ENCODE results near the gene LINS1.
"Not testable (repeated sequence)": the region's sequence is repeated elsewhere in the genome, so short reads cannot be mapped to it uniquely, and the experiment has no call there.

LINS1 gene

GRCh38 chr15:100591163-100591562 lies 10.8 kb downstream of the LINS1 start:
- H3K27me3 ChIP-seq (ENCODE audit: control insufficient read depth in 1 of 2, insufficient read depth in 2 of 2, low read length in 2 of 2); H3K4me3 ChIP-seq (ENCODE audit: low read depth in 1 of 2, low read length in 2 of 2); H3K27ac ChIP-seq (ENCODE audit: low read depth, low read length); H3K36me3 ChIP-seq (ENCODE audit: control insufficient read depth in 1 of 2, insufficient read depth in 2 of 2, low read length in 2 of 2); H3K4me1 ChIP-seq (ENCODE audit: control insufficient read depth in 1 of 2, insufficient read depth in 2 of 2, low read length in 2 of 2); H3K9ac ChIP-seq (ENCODE audit: low read depth in 1 of 2, low read length in 2 of 2): not testable (repeated sequence)
- H3K9me3 ChIP-seq (ENCODE audit: control insufficient read depth in 1 of 2, low read length in 2 of 2): peaks cover 9 to 16% of the 10 kb centered on the region in 2 donors

GRCh38 chr15:100588638-100589242 lies 13.2 kb downstream of the LINS1 start:
- no peaks in the 10 kb centered on the region for H3K36me3 ChIP-seq (ENCODE audit: control insufficient read depth in 1 of 2, insufficient read depth in 2 of 2, low read length in 2 of 2)
- peaks cover 9 to 16% of the 10 kb centered on the region in 2 donors for H3K9me3 ChIP-seq (ENCODE audit: control insufficient read depth in 1 of 2, low read length in 2 of 2)
- no peak overlapping the region for H3K9ac ChIP-seq (ENCODE audit: low read depth in 1 of 2, low read length in 2 of 2)
- H3K27me3 ChIP-seq (ENCODE audit: control insufficient read depth in 1 of 2, insufficient read depth in 2 of 2, low read length in 2 of 2): no peaks in the 10 kb centered on the region
- no peak overlapping the region for H3K27ac ChIP-seq (ENCODE audit: low read depth, low read length)
- H3K4me1 ChIP-seq (ENCODE audit: control insufficient read depth in 1 of 2, insufficient read depth in 2 of 2, low read length in 2 of 2): no peaks in the 10 kb centered on the region
- no peak overlapping the region for H3K4me3 ChIP-seq (ENCODE audit: low read depth in 1 of 2, low read length in 2 of 2)

GRCh38 chr15:100580414-100580813 lies 21.6 kb downstream of the LINS1 start:
- Histone ChIP-seq H3K9ac (ENCODE audit: low read depth in 1 of 2, low read length in 2 of 2) (no peak overlapping the region), H3K9me3 (ENCODE audit: control insufficient read depth in 1 of 2, low read length in 2 of 2) (no peaks in the 10 kb centered on the region), H3K4me3 (ENCODE audit: low read depth in 1 of 2, low read length in 2 of 2) (no peak overlapping the region), H3K36me3 (ENCODE audit: control insufficient read depth in 1 of 2, insufficient read depth in 2 of 2, low read length in 2 of 2) (no peaks in the 10 kb centered on the region), H3K4me1 (ENCODE audit: control insufficient read depth in 1 of 2, insufficient read depth in 2 of 2, low read length in 2 of 2) (no peaks in the 10 kb centered on the region), H3K27ac (ENCODE audit: low read depth, low read length) (no peak overlapping the region), H3K27me3 (ENCODE audit: control insufficient read depth in 1 of 2, insufficient read depth in 2 of 2, low read length in 2 of 2) (no peaks in the 10 kb centered on the region)

GRCh38 chr15:100573526-100573925 lies 28.5 kb downstream of the LINS1 start:
- Histone ChIP-seq H3K4me3 (ENCODE audit: low read depth in 1 of 2, low read length in 2 of 2) (no peak overlapping the region), H3K9ac (ENCODE audit: low read depth in 1 of 2, low read length in 2 of 2) (no peak overlapping the region), H3K9me3 (ENCODE audit: control insufficient read depth in 1 of 2, low read length in 2 of 2) (no peaks in the 10 kb centered on the region), H3K36me3 (ENCODE audit: control insufficient read depth in 1 of 2, insufficient read depth in 2 of 2, low read length in 2 of 2) (peaks cover 17 to 28% of the 10 kb centered on the region in 2 donors), H3K27me3 (ENCODE audit: control insufficient read depth in 1 of 2, insufficient read depth in 2 of 2, low read length in 2 of 2) (no peaks in the 10 kb centered on the region), H3K27ac (ENCODE audit: low read depth, low read length) (no peak overlapping the region), H3K4me1 (ENCODE audit: control insufficient read depth in 1 of 2, insufficient read depth in 2 of 2, low read length in 2 of 2) (no peaks in the 10 kb centered on the region)

DNA sequence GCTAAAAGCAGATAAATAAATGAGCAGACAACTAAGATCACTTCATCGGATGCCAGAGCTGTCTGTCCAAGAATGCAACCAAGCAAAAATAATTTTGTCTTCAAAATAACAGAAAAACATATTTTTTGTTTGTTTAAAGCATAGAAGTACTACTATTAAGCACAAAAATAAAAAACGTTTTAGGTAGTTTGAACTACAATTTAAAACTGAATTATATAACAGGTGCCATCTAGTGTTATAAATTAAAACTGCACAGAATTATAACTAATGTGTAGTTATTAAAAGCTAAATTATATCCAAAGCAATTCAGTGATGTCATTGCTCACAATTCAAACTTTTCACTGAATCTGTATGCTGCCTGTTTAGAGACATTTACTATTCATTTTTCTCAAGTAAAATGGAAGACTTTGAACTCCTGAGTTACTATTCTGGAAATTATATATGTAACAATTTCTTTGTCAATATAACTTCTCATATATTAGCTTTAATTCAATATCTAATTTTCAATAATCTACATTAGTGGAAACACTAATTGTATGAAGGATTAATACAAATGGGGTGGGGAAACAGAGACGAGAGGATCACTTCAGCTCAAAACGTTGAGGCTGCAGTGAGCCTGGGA lies 29.5 kb downstream of the LINS1 start:
- H3K36me3 ChIP-seq (ENCODE audit: control insufficient read depth in 1 of 2, insufficient read depth in 2 of 2, low read length in 2 of 2): peaks cover 17 to 30% of the 10 kb centered on the region in 2 donors

DNA sequence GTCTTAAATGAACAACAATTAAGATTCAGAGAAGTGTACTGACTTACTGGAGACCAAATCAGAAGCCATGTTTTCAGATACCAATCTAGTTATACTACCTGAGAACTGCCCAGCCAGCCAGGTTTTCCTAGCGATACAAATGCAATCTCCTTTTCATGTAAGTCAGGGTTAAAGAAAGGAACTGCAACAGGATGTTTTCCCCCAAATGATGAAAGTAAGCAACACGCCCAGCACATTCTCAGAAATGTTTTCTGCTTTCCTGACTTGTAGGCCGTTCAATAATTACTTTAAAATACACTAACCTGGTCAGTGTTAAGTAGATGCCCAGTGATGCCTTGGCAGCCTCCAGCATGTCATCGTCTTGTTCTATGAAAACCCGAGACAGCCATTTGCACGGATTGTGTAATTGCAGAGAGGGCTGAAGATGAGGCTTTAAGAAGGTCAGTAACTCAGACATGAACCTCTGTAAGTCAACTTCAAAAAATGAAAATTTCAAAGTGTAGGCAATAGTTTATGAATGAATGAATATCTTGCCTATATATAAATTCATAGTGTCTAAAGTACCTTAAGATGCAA lies 30.3 kb downstream of the LINS1 start:
- no peak overlapping the region for H3K27ac ChIP-seq (ENCODE audit: low read depth, low read length)
- H3K9me3 ChIP-seq (ENCODE audit: control insufficient read depth in 1 of 2, low read length in 2 of 2): no peaks in the 10 kb centered on the region
- no peak overlapping the region for H3K9ac ChIP-seq (ENCODE audit: low read depth in 1 of 2, low read length in 2 of 2)
- peaks cover 17 to 30% of the 10 kb centered on the region in 2 donors for H3K36me3 ChIP-seq (ENCODE audit: control insufficient read depth in 1 of 2, insufficient read depth in 2 of 2, low read length in 2 of 2)
- H3K27me3 ChIP-seq (ENCODE audit: control insufficient read depth in 1 of 2, insufficient read depth in 2 of 2, low read length in 2 of 2): no peaks in the 10 kb centered on the region
- H3K4me1 ChIP-seq (ENCODE audit: control insufficient read depth in 1 of 2, insufficient read depth in 2 of 2, low read length in 2 of 2): no peaks in the 10 kb centered on the region
- H3K4me3 ChIP-seq (ENCODE audit: low read depth in 1 of 2, low read length in 2 of 2): no peak overlapping the region

More for the DNA sequence above, 29.5 kb downstream of the LINS1 start:
- Histone ChIP-seq H3K4me1 (ENCODE audit: control insufficient read depth in 1 of 2, insufficient read depth in 2 of 2, low read length in 2 of 2) (no peaks in the 10 kb centered on the region), H3K27ac (ENCODE audit: low read depth, low read length) (no peak overlapping the region), H3K4me3 (ENCODE audit: low read depth in 1 of 2, low read length in 2 of 2) (no peak overlapping the region), H3K27me3 (ENCODE audit: control insufficient read depth in 1 of 2, insufficient read depth in 2 of 2, low read length in 2 of 2) (no peaks in the 10 kb centered on the region), H3K9me3 (ENCODE audit: control insufficient read depth in 1 of 2, low read length in 2 of 2) (no peaks in the 10 kb centered on the region), H3K9ac (ENCODE audit: low read depth in 1 of 2, low read length in 2 of 2) (no peak overlapping the region)

GRCh38 chr15:100570735-100571313 lies 31.2 kb downstream of the LINS1 start:
- no peak overlapping the region for H3K9ac ChIP-seq (ENCODE audit: low read depth in 1 of 2, low read length in 2 of 2)
- no peaks in the 10 kb centered on the region for H3K9me3 ChIP-seq (ENCODE audit: control insufficient read depth in 1 of 2, low read length in 2 of 2)
- peaks cover 17 to 30% of the 10 kb centered on the region in 2 donors for H3K36me3 ChIP-seq (ENCODE audit: control insufficient read depth in 1 of 2, insufficient read depth in 2 of 2, low read length in 2 of 2)
- H3K27ac ChIP-seq (ENCODE audit: low read depth, low read length): no peak overlapping the region
- H3K27me3 ChIP-seq (ENCODE audit: control insufficient read depth in 1 of 2, insufficient read depth in 2 of 2, low read length in 2 of 2): no peaks in the 10 kb centered on the region
- no peak overlapping the region for H3K4me3 ChIP-seq (ENCODE audit: low read depth in 1 of 2, low read length in 2 of 2)
- H3K4me1 ChIP-seq (ENCODE audit: control insufficient read depth in 1 of 2, insufficient read depth in 2 of 2, low read length in 2 of 2): no peaks in the 10 kb centered on the region

DNA sequence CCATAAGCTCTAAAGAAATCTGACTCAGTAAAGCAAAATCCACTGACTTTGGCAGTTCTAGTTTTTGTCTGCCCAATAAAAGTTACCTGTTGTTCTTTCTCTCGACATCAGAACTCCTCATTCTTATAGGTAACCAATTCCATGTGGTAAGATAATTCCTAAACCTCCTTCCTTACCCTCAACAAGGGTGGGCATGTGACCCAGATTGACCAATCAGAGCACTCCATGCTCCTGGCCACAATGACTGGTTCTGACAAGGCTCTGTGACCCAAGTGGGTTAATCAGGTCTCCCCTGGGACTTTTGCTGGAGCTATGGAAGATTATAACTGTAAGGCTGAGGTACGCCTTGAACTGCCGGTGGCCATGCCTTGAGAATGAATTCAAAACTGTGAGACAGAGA lies 31.7 kb downstream of the LINS1 start:
- Histone ChIP-seq H3K9me3 (ENCODE audit: control insufficient read depth in 1 of 2, low read length in 2 of 2) (no peaks in the 10 kb centered on the region), H3K4me3 (ENCODE audit: low read depth in 1 of 2, low read length in 2 of 2) (no peak overlapping the region), H3K27ac (ENCODE audit: low read depth, low read length) (no peak overlapping the region), H3K4me1 (ENCODE audit: control insufficient read depth in 1 of 2, insufficient read depth in 2 of 2, low read length in 2 of 2) (no peaks in the 10 kb centered on the region), H3K9ac (ENCODE audit: low read depth in 1 of 2, low read length in 2 of 2) (no peak overlapping the region), H3K36me3 (ENCODE audit: control insufficient read depth in 1 of 2, insufficient read depth in 2 of 2, low read length in 2 of 2) (peaks cover 17 to 30% of the 10 kb centered on the region in 2 donors), H3K27me3 (ENCODE audit: control insufficient read depth in 1 of 2, insufficient read depth in 2 of 2, low read length in 2 of 2) (no peaks in the 10 kb centered on the region)

GRCh38 chr15:100569391-100569790 lies 32.6 kb downstream of the LINS1 start:
- Histone ChIP-seq H3K4me3 (ENCODE audit: low read depth in 1 of 2, low read length in 2 of 2) (no peak overlapping the region), H3K36me3 (ENCODE audit: control insufficient read depth in 1 of 2, insufficient read depth in 2 of 2, low read length in 2 of 2) (peaks cover 17 to 30% of the 10 kb centered on the region in 2 donors), H3K27ac (ENCODE audit: low read depth, low read length) (no peak overlapping the region), H3K9me3 (ENCODE audit: control insufficient read depth in 1 of 2, low read length in 2 of 2) (no peaks in the 10 kb centered on the region), H3K4me1 (ENCODE audit: control insufficient read depth in 1 of 2, insufficient read depth in 2 of 2, low read length in 2 of 2) (no peaks in the 10 kb centered on the region), H3K27me3 (ENCODE audit: control insufficient read depth in 1 of 2, insufficient read depth in 2 of 2, low read length in 2 of 2) (no peaks in the 10 kb centered on the region), H3K9ac (ENCODE audit: low read depth in 1 of 2, low read length in 2 of 2) (no peak overlapping the region)

- Histone ChIP-seq H3K36me3 (ENCODE audit: control insufficient read depth in 1 of 2, insufficient read depth in 2 of 2, low read length in 2 of 2) (peaks cover 9 to 18% of the 10 kb centered on the region in 2 donors), H3K9ac (ENCODE audit: low read depth in 1 of 2, low read length in 2 of 2) (no peak overlapping the region), H3K9me3 (ENCODE audit: control insufficient read depth in 1 of 2, low read length in 2 of 2) (no peaks in the 10 kb centered on the region), H3K4me3 (ENCODE audit: low read depth in 1 of 2, low read length in 2 of 2) (no peak overlapping the region), H3K27me3 (ENCODE audit: control insufficient read depth in 1 of 2, insufficient read depth in 2 of 2, low read length in 2 of 2) (no peaks in the 10 kb centered on the region), H3K27ac (ENCODE audit: low read depth, low read length) (no peak overlapping the region), H3K4me1 (ENCODE audit: control insufficient read depth in 1 of 2, insufficient read depth in 2 of 2, low read length in 2 of 2) (no peaks in the 10 kb centered on the region)
These were observed 34.9 kb downstream of the LINS1 start for GRCh38 chr15:100566850-100567628.

Measured in duodenal mucosa (tissue), 2 donors.